ENCODE results near the gene SLFN12L. TPM values are rescaled to one million over a fixed set of nuclear protein-coding genes. Genes with fewer than 3 reads are reported as not detected.
"Not testable (repeated sequence)": the region's sequence is repeated elsewhere in the genome, so short reads cannot be mapped to it uniquely, and the experiment has no call there.

Gene SLFN12L
- total RNA-seq, 1 donor from 2014 or later: 1.6 TPM

DNA sequence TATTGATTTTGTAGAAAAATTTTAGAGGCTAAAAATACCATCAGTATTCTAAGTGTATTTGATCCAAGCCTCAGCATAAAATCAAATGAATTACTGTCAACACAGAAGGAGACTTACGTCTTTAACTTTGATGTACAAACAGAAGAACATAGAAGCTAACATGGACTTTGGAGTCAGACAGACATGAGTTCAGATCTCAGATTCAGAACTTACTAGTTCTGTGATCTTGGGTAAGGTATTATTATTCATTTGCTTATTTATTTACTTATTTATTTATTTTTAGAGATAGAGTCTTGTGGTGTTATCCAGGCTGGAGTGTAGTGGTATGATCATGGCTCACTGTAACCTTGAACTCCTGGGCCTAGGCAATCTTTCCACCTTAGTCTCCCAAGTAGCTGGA lies 4.0 kb upstream of the SLFN12L start:
- no peak for DNase-seq

DNA sequence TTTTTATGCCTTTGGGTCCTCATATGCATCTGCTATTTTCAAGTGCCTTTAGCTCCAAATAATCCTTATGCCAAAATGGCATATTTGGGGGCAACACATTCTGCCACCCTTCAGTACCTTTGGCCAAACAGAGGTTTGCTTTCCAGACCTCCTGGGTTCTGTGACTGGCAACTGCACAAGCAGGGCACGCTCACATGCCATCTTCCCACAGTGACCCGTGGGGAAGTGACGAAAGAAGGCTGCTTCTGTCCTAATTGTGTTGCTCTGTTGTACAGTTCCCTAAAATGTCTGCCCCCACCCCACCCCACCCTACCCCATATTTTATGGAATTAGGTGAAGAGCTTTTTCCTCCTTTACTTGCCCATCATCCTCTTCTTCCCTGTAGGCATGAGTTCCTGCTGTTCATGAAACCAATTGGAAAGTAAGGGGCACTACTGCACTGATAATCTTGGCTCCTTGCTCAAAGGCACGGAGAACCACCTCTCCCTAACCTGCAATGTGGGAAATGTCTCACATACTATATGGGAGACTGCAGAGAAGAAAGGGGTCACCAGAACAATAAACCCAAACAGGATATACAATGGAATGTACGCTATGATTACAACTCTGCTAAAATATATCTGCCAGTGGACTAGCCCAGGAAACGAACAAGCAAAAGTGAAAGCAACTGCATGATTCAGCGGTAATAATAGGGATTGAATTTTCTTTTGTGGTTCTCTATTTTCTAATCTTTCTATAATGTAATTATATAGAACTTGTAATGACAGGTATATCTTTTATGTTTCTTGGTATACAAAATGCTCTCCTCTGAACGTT lies 3.3 kb upstream of the SLFN12L start:
- no peak for DNase-seq

DNA sequence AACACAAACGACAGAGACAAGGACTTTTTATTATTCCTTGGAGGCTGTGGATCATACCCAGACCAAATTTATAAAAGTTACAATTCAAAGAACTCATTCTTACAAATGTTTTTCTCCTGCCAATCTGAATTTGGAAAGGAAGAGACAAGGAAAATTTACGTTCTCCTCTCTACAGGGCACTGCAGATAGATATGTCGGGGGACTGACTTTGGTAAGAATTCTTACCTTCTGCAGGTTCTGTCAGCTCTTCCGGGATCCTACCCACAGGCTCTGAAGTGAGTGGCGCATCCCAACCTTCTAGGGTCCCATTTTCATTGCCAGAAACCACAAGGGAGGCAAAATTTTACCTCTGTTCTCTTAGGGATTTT lies 2.2 kb upstream of the SLFN12L start:
- no peak for DNase-seq

DNA sequence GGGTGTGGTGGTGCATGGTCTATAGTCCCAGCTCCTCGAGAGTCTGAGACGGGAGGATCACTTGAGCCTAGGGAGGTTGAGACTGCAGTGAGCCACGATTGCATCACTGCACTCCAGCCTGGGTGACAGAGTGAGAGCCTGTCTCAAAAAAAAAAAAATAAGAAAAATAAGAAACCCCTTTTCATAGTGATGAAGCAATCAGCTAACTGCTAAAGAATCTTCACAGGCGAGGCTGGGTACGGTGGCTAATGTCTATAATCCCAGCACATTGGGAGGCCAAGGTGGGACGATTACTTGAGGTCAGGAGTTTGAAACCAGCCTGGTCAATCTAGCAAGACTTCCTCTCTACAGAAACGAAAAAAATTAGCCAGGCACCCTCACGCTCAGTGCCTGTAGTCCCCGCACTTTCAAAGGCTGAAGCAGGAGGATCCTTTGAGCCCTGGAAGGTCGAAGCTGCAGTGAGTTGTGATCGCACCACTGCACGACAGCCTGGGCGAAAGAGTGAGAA lies 760 bp downstream of the SLFN12L start:
- no peak for DNase-seq

DNA sequence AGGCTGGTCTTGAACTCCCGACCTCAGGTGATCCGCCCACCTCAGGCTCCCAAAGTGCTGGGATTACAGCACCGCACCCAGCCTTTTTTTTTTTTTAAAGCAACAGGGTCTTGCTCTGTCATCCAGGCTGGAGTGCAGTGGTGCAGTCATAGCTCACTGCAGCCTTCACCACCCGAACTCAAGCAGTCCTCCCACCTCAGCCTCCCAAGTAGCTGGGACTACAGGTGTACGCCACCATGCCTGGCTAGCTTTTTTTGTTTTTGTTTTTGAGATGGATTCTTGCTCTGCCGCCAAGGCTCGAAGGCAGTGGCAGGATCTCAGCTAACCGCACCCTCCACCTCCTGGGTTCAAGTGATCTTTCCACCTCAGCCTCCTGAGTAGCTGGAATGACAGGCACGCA lies 2.1 kb downstream of the SLFN12L start:
- DNase-seq: not testable (repeated sequence)

DNA sequence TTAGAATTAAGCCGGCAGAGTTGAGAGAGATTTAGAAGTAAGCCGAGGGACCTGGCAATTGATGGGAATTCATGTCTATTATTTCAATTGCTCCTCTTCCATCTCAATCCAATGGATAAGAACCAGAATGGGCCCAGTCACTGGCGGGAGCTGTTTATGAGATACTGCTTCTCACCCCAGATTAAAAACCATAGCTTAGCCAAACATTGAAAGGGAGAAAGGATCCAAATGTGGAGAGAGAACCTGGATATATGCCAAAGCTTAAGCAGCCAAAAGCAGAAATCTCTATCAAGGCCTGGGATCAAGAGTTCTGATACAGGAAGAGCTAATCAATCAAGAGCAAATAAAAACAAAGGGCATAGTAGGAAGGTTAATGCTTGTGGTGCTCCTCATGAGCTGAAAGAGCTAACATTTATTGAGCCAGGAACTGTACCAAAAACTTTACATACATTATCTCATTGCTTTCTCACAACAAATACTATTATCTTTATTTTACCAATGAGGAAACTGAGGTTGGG lies 2.8 kb downstream of the SLFN12L start:
- DNase-seq: no peak

DNA sequence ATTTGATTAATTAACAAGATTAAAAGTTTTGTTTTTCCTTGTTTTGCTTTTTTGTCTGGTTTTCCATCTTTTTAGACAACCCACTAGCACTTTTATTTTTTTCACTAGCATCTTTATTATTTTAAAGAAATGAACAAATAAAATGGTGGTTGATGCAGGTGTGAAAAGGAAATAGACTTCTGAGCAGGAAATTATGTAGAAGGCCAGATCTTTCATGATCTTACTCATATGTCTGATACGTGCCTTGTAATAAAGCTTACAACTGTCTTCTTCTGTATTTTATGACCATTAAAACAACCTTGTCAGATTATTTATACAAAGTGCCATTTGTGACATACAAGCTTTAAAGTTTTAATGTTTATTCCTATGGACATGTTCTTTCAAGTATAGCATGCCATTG lies 6.3 kb downstream of the SLFN12L start:
- no peak for DNase-seq

DNA sequence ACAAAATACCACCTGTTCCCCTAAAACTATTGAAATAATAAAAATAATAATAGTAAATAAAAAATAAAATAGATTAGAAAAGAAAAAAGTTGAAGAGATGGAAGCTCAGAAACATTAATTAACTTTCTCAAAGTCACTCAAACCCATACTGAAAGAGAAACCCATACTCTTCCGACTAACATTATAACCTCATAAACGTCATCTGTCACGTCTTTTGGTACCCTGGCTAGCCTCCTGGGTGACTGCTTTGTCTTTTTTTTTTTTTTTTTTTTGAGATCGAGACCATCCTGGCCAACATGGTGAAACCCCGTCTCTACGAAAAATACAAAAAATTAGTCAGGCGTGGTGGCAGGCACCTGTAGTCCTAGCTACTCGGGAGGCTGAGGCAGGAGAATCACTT lies 7.6 kb downstream of the SLFN12L start:
- no peak for DNase-seq

DNA sequence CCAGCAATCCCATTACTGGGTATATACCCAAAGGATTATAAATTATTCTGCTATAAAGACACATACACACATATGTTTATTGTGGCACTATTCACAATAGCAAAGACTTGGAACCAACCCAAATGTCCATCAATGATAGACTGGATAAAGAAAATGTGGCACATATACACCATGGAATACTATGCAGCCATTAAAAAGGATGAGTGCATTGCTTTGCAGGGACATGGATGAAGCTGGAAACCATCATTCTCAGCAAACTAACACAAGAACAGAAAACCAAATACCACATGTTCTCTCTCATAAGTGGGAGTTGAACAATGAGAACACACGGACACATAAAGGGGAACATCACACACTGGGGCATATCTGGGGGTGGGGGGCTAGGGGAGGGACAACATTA lies 8.2 kb downstream of the SLFN12L start:
- not testable (repeated sequence) for DNase-seq

DNA sequence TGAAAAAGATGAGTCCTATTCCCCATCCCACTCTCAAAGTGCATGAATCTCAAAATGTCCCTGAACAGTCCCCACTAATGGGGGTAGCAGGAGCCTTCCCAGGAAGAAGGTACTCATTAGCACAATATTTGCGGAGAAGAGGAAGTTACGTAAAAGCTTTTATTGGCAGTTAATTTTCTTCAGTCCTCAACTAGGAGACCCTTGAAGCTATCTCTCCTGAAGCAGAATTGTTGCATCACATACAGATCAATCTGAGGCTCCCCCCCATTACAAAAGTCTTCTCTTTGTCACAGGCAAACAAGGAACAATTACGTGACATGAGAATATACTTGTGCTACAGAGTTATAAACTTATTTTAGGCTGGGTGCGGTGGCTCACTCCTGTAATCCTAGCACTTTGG lies 14.2 kb downstream of the SLFN12L start:
- no peak for DNase-seq

DNA sequence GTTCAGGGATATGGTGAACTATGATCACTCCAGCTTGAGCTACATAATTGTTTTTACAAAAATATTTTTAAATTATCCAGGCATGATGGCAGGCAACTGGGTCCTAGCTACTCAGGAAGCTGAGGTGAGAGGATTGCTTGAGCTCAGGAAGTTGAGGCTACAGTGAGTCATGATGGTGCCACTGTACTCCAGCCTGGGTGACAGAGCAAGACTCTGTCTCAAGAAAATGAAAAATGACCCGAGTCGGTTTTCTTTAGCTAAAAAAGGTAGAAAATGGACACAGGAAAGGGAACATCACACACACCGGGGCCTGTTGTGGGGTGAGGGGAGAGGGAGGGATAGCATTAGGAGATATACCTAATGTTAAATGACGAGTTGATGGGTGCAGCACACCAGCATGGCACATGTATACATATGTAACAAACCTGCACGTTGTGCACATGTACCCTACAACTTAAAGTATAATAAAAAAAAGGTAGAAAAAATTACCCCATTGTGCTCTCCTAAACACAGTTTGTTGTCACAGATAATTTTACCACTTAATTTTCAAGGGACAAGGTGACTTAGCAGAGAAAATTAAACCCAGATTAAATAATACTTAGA lies 15.7 kb downstream of the SLFN12L start:
- DNase-seq: not testable (repeated sequence)

DNA sequence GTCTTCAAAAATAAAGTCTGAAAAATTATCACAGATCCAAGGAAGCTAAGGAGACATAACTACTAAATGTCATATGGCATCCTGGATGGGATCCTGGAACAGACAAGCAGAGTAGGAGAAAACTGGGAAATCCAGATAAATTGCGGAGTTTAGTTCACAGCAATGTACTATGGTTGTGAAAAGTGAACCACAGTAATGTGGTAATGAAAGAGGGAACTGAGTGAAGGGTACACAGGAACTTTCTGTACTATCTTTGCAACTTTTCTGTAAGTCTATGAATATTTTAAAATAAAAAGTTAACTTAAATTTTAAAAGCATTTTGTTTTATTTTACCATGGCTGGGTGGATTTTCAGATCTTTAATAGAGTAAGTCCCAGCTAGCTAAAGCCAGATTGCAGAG lies 16.3 kb downstream of the SLFN12L start:
- DNase-seq: no peak

DNA sequence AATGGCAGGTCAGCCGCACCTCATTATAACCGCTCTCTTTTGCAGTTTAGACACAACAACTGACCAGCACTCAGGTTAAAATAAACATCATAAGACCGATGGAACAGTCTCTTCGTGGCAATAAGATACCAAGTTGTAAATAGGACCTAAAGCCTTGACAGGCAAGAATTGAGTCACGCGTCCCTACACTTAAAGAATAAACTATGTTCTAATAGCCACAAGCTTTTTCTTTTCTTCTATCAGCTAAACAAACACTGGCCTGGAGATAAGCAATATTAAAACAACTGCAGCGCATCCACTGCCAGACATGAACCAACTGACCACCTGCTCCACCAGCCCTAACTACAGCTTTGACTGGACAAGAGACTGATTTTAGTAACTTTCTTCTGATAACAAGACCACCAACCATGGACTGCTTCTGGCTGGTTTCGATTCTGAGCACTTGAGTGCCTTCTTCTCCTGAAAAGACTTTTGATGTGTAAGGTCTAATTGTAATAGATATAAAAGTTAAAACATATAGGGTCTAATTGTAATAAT lies 17.5 kb downstream of the SLFN12L start:
- no peak for DNase-seq

DNA sequence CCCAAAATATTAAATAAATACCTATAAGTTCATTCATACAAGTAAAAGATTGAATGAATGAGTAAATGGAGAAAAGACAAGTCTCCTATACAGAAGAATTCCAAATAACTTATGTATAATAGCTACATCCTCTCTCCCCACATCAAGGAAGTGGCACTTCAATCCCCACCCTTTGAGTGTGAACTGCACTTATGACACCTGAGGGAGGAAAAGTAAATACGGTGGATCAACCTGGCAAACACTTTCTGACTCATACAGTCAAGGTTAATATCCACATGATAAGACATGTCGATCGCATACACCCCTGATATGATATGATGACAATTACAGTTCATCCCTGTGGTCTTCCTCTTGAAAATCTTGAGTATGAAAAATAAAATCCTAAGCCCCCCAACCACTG lies 18.0 kb downstream of the SLFN12L start:
- no peak for DNase-seq

DNA sequence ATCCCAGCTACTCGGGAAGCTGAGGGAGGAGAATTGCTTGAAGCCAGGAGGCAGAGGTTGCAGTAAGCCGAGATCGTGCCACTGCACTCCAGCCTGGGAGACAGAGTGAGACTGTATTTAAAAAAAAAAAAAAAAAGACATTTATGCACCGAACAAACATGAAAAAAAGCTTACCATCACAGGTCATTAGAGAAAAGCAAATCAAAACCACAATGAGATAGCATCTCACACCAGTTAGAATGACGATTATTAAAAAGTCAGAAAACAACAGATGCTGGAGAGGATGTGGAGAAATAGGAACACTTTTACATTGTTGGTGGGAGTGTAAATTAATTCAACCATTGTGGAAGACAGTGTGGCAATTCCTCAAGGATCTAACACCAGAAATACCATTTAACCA lies 19.0 kb downstream of the SLFN12L start:
- DNase-seq: not testable (repeated sequence)

DNA sequence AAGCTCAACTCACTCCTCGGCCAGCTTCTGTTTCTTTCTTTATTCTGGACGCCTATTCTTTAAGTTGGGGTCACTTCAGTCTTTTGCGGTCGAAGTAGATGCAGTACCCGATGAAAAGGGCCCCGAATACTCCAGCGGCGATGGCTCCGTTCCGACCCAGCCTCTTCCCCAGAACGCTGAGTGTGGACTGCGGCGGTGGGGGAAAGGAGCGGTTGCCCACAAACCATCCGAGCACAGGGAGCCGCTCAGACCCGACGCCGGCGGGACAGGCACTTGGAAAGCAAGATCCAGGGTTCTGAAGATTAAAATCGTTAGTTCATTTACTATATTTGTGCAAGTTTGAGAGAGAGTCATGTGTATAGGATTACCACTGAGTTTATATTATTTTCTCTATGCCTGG lies 22.5 kb downstream of the SLFN12L start:
- DNase-seq: no peak

DNA sequence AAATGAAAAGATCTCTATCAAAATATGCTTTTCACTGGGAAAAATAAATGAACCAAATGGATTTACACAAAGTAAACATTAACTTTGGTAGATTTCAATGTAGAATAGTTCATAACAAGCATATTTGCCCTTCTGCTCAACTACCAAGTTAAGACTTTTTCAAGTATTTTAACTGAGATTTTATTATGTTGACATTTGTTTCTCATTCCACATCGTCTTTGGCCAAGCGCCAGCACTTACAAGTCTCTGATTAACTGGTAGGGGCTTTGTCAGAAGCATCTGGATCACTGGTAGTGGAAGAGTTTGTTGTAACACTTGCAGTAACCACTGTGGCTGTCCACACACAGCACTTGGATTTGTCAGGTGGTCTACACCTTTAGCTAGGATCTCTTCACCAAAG lies 22.9 kb downstream of the SLFN12L start:
- no peak for DNase-seq

DNA sequence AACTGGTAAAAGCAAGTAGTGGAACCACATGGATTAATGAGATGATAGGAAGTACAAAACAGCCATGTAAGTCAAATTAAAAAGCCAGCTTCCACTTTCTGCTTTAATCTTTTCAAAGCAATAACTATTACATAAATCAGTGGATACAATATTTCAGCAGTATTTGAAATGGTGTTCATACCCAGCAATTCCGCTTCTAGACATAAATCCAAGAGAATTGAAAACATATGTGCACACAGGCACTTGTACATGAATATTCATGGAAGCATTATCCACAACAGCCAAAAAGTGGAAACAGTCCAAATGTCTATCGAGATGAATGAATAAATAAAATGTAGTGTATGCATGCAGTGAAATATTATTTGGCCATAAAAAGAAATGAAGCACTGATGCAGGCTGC lies 27.4 kb downstream of the SLFN12L start:
- DNase-seq: peak; percentile 31

DNA sequence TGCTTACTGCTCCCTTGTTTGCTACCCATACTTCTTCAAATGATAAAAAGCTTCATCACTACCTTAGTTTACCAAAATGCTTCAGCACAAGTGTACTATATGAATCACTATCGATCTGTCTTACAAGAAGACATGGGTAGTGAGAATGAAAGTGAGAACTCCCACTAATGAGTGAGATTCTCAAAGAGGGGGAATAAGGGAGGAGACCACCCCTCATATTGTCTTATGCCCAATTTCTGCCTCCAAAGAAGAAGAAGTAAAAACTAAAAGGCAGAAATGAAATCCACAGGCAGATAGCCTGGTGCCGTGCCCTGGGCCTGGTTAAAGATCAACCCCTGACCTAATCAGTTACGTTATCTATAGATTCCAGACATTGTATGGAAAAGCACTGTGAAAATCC lies 29.8 kb downstream of the SLFN12L start:
- DNase-seq: not testable (repeated sequence)

DNA sequence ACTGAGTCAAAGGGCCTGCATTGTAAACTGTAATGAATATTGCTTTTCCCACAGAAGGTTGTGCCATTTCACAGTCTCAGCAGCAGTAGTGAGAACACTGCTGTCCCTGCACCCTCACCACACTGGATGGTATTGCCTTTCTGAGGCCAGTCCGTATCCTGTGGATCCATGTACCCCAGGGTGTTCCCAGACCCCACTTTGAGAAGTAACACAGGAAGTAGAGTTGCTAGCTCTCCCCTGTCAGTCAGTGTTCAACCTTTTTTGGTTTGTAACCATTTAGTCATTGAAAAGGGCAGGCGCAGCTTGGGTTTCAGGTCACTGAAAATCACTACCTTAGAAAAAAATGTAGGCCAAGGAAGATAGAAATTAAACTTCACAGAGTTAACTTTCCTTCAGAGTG lies 37.9 kb downstream of the SLFN12L start:
- DNase-seq: no peak

DNA sequence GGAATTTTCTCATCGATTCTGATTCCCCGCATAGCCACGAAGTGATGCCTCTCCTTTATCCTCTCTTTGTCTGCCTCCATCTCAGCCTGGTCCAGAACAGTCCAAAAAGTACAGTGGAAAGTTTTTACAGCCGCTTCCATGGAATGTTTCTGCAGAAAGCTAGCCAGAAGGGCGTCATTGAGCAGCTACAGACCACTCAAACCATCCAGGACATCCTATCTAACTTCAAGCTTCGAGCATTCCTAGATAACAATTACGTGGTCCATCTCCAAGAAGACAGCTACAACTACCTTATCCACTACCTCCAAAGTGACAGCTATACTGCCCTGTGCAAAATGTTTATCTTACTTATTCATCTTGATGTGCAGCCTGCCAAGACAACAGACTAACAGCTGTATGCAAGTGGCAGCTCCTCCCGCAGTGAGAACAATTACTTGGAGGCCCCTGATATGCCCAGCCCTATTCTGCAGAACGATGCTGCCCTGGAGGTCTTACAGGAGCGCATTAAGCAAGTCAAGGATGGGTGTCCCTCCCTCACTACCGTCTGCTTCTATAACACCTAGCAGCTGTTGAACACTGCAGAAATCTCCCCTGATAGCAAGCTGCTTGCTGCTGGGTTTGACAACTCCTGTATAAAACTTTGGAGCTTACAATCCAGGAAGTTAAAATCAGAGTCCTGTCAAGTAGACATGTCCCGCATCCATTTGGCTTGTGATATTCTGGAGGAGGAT lies 38.9 kb downstream of the SLFN12L start:
- no peak for DNase-seq

DNA sequence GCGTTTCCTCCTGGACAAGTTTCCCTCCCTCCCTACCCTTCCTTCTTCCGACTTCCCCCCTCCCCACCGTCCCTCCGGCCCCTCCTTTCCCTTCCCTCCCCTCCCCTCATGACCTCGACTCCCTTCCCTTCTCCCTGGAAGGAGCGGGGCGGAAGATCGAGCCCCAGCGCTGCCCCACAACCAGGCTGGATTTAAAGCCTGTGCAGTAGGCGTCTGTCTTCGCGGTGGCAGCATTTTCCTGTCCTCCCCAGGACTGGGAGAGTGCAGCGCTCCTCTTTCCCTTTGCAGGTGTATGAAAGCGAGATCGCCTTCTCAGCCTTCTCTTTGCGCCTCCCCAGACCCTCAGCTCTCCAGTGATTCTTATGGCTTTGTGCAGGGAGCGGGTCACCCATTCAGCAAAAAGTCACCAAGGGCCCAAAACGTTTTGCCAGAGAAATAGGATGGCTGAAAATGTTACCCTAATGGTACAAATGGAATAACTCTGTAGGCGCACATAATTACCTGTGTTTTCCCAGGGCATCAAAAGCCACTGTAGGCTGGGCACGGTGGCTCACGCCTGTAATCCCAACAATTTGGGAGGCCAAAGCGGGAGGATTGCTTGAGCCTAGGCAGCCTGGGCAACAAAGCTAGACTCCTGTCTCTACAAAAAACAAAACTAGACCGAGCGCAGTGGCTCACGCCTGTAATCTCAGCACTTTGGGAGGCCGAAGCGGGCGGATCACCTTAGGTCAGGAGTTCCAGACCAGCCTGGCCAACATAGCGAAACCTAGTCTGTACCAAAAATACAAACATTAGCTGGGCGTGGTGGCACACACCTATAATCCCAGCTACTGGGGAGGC lies 40.8 kb downstream of the SLFN12L start:
- DNase-seq: no peak

Measured in skin of body (tissue), 2 donors.